ENCODE results near the gene GPR17. TPM values are rescaled to one million over a fixed set of nuclear protein-coding genes. Genes with fewer than 3 reads are reported as not detected.
A peak's percentile ranks its signal among the peaks of the same experiment; 100 is the strongest.

GPR17 gene
- total RNA-seq, 4 donors from 2014 or later, result 1.1 to 1.6 (median 1.2) TPM

- Histone ChIP-seq H3K36me3 (no peaks in the 10 kb centered on the region), H3K27me3 (no peaks in the 10 kb centered on the region), H3K4me3 (peak overlapping the region; percentile 15 to 50 (median 29)), H3K4me1 (peaks cover 0 to 64% (median 38%) of the 10 kb centered on the region in 4 donors), H3K9me3 (peaks cover 0 to 7% (median 0%) of the 10 kb centered on the region in 4 donors), H3K27ac (peak overlapping the region; percentile 64 to 92 (median 84))
- DNase-seq (ENCODE audit: low spot score in 2 of 2), result no peak
- 9 to 55% methylated on average over 10 to 49 of the region's 69 CpGs for WGBS, 2 donors
- TF ChIP-seq POLR2A (IDR thresholded peaks at IDR 0.05) (peak in 1 of 2 donors; percentile 41), EP300 (IDR thresholded peaks at IDR 0.05) (peak in 1 of 2 donors; percentile 68), CTCF (IDR thresholded peaks at IDR 0.05) (no peak)
Observed at GRCh38 chr2:127664065-127664894, 18.3 kb downstream of the GPR17 start.

GRCh38 chr2:127664895-127665225 is 18.9 kb downstream of the GPR17 start:
- H3K36me3 ChIP-seq, result no peaks in the 10 kb centered on the region
- peak overlapping the region in 3 of 4 donors; percentile 15 to 50 (median 38) for H3K4me3 ChIP-seq
- WGBS, 2 donors, result 75% methylated on average over 6 of the region's 6 CpGs
- peaks cover 0 to 7% (median 0%) of the 10 kb centered on the region in 4 donors for H3K9me3 ChIP-seq
- H3K4me1 ChIP-seq, result peaks cover 0 to 59% (median 35%) of the 10 kb centered on the region in 4 donors
- H3K27ac ChIP-seq, result peak overlapping the region; percentile 64 to 92 (median 84)
- no peak for DNase-seq (ENCODE audit: low spot score in 2 of 2)
- no peaks in the 10 kb centered on the region for H3K27me3 ChIP-seq
- TF ChIP-seq POLR2A (IDR thresholded peaks at IDR 0.05), result no peak
- no peak for TF ChIP-seq EP300 (IDR thresholded peaks at IDR 0.05)
- no peak for TF ChIP-seq CTCF (IDR thresholded peaks at IDR 0.05)

- H3K27ac ChIP-seq, result peak overlapping the region; percentile 64 to 92 (median 84)
- DNase-seq (ENCODE audit: low spot score in 2 of 2), result no peak
- WGBS, 2 donors, result 83 to 85% methylated on average over 8 of the region's 8 CpGs
- peaks cover 0 to 7% (median 0%) of the 10 kb centered on the region in 4 donors for H3K9me3 ChIP-seq
- peaks cover 0 to 55% (median 33%) of the 10 kb centered on the region in 4 donors for H3K4me1 ChIP-seq
- no peaks in the 10 kb centered on the region for H3K36me3 ChIP-seq
- no peaks in the 10 kb centered on the region for H3K27me3 ChIP-seq
- TF ChIP-seq CTCF (IDR thresholded peaks at IDR 0.05), result no peak
- TF ChIP-seq POLR2A (IDR thresholded peaks at IDR 0.05), result no peak
- TF ChIP-seq EP300 (IDR thresholded peaks at IDR 0.05), result no peak
- no peak overlapping the region for H3K4me3 ChIP-seq
Observed at GRCh38 chr2:127665267-127665893, 19.4 kb downstream of the GPR17 start.

- Histone ChIP-seq H3K4me1 (peaks cover 0 to 38% (median 10%) of the 10 kb centered on the region in 4 donors), H3K27me3 (no peaks in the 10 kb centered on the region), H3K4me3 (no peak overlapping the region), H3K9me3 (peaks cover 0 to 7% (median 0%) of the 10 kb centered on the region in 4 donors), H3K36me3 (no peaks in the 10 kb centered on the region), H3K27ac (no peak overlapping the region)
- 85 to 91% methylated on average over 7 of the region's 7 CpGs for WGBS, 2 donors
- no peak for DNase-seq (ENCODE audit: low spot score in 2 of 2)
- TF ChIP-seq POLR2A (IDR thresholded peaks at IDR 0.05), result no peak
- no peak for TF ChIP-seq EP300 (IDR thresholded peaks at IDR 0.05)
- TF ChIP-seq CTCF (IDR thresholded peaks at IDR 0.05), result no peak
Observed at GRCh38 chr2:127669056-127669455, 23.1 kb downstream of the GPR17 start.
